Kidney tubule cell (primary cell): Measurements from ENCODE around the gene WNK1.
"Not testable (repeated sequence)": the region's sequence is repeated elsewhere in the genome, so short reads cannot be mapped to it uniquely, and the experiment has no call there.

ENCODE experiments used
- DNase-seq: peaks from one replicate; pipeline ENCODE4 v3.0.0-alpha.2; 2018; ENCODE audit warnings: low spot score

The WNK1 gene

DNA sequence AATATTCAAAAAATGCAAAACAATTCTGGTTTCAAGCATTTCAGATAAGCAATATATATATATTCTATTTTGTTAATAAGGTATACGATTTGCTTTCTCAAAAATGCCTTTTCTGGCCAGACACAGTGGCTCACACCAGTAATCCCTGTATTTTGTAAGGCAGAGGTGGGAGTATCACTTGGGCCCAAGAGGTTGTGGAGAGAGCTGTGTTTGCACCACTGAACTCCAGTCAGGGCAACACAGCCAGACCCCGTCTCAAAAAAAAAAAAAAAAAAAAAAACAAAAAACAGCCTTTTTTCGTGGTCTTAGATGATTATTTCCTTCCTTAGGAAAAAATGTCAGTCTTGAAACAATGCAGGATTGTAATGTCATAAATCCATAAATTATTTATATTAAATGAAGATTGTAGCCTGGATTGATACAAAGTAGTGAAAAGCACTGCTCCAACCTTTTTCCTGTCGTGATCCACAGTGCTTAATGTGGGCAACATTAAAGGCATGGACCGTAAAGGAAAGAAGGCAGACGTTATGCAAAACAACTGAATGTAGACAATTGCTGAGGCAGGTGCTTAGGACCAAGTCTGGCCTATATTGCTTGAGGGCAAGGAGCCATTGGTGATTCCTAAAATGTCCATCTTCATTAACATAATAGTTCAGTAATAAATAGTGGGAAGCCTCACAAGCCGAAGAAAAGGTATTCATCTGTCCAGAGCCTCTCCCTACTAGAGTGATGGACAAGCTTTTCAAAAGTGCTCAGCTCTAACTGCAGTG is 160.3 kb downstream of the WNK1 start:
- DNase-seq: no peak

GRCh38 chr12:913919-914698 is 161.7 kb downstream of the WNK1 start:
- DNase-seq: peak; percentile 96

GRCh38 chr12:915090-915489 is 162.7 kb downstream of the WNK1 start:
- DNase-seq: no peak

GRCh38 chr12:916240-916639 is 163.9 kb downstream of the WNK1 start:
- no peak for DNase-seq

- DNase-seq: no peak
Measured at GRCh38 chr12:916712-917445, 164.5 kb downstream of the WNK1 start.

- no peak for DNase-seq
Measured at GRCh38 chr12:920676-921075, 168.3 kb downstream of the WNK1 start.

- DNase-seq: no peak
Measured at GRCh38 chr12:922285-922684, 169.9 kb downstream of the WNK1 start.

- no peak for DNase-seq
Measured at GRCh38 chr12:926641-927040, 174.3 kb downstream of the WNK1 start.

DNA sequence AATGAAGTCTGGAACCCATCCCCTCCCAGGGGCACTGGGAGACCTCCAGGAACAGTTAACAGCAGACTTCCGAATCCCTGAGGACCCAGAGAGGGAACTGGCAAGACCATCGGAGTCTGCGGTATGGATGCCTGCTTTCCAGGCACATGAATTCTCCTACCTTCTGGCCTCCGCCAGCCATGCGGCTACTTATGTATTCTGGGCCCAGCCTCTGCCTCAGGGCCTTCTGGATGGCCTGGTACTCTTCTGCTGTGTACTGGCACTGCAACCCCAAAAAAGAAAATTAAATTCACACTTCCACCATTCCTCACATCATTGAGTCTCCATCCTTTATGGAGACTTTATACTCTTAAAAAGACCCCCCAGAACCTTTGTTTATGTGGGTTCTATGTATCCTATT is 178.7 kb downstream of the WNK1 start:
- no peak for DNase-seq

DNA sequence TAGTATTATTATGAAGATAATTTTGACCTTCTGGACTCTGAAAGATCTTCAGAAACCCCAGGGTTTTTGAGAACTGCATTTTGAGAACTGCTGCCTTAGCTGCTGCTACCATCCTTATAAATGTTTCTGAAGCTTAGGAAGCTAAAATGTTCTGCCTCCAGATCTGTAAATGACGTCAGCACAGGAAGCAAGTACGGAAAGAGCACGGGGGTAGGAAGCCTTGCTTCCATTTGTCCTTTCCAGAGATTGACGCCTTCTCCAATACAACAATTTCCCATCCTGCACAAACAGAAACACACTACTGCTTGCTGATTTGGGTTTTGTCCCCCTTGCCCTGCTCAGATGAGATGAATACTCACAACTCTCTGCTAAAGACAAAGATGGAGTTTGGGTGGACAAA is 179.2 kb downstream of the WNK1 start:
- DNase-seq: no peak

- DNase-seq: not testable (repeated sequence)
Measured at GRCh38 chr12:935891-936290, 183.5 kb downstream of the WNK1 start.

- no peak for DNase-seq
Measured at GRCh38 chr12:936377-937345, 184.3 kb downstream of the WNK1 start.

DNA sequence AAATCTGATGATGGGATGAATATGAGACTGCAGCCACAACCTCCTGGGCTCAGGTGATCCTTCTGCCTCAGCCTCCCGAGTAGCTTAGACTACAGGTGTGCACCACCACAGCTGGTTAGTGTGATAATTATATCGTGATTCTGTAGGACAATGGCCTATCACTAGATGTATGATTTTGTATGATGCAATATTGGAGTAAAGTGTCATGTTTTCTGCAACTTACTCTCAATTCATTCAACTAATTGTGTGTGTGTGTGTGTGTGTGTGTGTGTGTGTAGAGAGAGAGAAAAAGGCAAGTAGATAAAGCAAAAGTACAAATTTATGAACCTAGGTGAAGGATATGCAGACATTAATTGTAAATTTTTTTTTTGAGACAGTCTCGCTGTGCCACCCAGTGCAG is 186.4 kb downstream of the WNK1 start:
- DNase-seq: no peak

GRCh38 chr12:943051-943450 is 190.7 kb downstream of the WNK1 start:
- no peak for DNase-seq

DNA sequence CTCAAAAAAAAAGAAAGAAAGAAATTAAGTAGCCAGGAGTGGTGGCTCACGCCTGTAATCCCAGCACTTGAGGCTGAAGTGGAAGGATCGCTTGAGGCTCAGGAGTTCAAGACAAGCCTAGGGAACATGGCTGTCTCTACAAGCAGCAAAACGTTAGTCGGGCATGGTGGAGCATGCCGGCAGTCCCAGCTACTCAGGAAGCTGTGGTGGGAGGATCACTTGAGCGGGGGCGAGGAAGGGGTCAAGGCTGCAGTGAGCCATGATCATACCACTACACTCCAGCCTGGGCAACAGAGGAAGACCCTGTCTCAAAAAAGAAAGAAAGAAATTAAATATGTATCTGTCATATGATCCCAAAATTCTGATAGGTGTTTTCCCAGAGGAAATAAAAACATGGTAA is 191.8 kb downstream of the WNK1 start:
- no peak for DNase-seq

DNA sequence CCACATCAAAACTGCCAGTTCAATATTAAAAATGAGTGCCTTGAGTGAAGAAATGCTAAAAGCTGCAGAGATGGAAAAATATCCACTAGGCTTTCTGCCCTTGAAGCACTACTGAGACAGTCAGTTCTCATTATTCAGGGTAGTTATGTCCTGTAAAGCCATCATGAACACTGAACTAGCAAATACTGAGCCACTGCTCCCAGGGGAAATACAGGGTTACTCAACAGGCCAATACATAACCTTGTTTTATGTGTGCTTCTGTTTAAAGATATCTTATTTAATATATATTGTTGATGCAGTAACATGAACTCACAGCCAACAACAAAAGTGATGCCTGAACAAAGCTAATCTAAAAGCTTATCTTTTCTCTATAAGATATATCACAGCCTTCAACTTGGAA is 193.8 kb downstream of the WNK1 start:
- no peak for DNase-seq

GRCh38 chr12:946631-947030 is 194.3 kb downstream of the WNK1 start:
- no peak for DNase-seq

- peak; percentile 4 for DNase-seq
Measured at GRCh38 chr12:948238-948637, 195.9 kb downstream of the WNK1 start.

DNA sequence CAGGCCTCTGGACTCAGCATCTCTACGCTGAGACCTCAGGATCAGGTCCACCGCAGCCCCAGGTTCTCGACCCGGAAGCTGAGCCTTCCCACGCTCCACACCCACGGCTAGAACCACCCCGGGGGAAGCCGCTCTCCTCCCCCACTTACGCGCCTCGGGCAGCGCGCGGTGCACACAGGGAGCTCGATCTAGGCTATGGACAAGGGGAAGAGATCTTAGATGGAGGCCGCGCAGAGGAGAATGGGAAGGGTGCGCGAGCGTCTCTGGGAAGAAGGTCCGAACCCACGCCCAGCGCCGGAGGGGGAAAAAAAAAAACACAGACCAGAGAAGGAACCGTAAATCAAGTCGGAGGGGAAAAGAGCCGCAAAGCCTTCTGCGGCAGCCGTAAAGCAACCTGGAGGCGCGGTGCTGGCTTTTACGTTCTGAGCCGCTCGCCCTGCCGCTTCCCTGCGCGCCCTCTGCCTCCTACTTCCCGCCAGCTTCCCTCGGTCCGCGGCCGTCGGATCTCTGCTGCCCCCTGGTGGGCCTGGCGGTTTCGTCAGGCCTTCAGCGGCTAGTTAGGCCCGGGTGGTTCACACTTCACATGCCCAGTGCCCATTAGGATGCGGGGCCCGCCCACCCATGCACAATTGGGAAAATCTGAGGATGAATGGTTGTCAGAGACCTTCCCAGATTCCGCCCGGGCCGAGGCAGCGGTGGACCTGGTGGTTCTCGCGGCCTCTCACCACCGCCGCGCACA is 197.2 kb downstream of the WNK1 start, which contains the start of gene RAD52:
TSS of gene RAD52 (minus strand) at position 242 of the 739 bp plus-strand sequence. CDS start 16,636 bp downstream, outside the sequence.
- peak; percentile 99 for DNase-seq

- DNase-seq: no peak
Measured at GRCh38 chr12:951176-951575, 198.8 kb downstream of the WNK1 start.

DNA sequence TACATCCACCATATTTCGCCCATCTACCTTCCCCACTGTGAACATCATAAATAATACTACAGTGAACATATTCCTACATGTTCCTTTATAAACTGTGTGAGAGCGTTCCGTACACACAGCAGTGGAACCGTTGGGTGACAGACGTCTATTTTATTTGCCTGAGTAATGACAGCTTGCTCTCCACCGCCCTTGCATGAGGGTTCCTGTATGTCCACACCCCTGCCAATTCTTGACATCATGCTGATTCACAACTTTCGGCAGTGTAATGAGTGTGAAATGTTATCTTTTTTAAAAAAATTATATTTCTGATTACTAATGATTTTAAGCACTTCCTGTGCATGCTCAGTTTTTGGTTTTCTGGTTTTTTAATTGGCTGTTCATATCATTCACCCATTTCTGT is 201.4 kb downstream of the WNK1 start:
- peak; percentile 10 for DNase-seq
